ENCODE measurements around the gene RELN.

The RELN gene

GRCh38 chr7:103989785-103990767, 618 bp upstream of the RELN start:
- TF ChIP-seq CTCF (IDR thresholded peaks at IDR 0.05) = no peak

DNA sequence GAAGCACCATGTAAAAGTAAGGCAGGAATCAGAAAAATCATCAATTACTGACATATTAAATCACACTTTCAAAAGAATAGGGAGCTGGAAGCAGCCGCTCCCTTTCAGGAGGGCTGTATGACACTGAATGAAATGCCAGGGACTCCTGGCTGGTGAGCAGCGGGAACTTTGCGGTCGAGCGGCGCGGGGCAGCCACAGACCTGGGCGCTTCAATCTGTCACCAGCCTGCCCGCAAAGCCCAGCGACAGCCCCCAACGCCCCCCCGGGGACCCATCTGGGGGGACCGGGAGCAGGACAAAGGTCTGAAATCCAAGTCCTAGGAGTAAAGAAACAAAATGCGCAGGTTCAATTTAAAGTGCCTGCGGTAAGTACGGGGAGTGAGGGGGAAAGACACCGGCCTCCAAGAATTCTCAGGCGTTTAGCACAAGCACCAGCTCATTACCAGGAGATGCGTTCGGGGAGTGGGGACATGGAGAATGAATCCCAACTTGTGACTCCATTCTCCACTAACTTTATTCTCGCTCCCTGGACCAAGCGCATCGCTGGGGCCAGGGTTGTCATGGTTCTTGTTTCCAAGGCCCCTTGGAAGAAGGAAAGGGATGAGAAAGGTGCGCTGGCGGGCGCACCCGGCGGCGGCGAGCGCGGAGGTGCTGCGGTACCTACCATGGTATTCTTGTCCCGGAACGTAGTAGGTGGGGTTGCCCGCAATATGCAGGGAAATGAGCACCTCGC, 824 bp downstream of the RELN start:
- TF ChIP-seq CTCF (IDR thresholded peaks at IDR 0.05) = no peak

GRCh38 chr7:103987451-103987850, 2.0 kb downstream of the RELN start:
- TF ChIP-seq CTCF (IDR thresholded peaks at IDR 0.05) = no peak

- no peak for TF ChIP-seq CTCF (IDR thresholded peaks at IDR 0.05)
These were observed 3.8 kb downstream of the RELN start for GRCh38 chr7:103985565-103986126.

- TF ChIP-seq CTCF (IDR thresholded peaks at IDR 0.05) = no peak
These were observed 5.4 kb downstream of the RELN start for GRCh38 chr7:103984050-103984449.

GRCh38 chr7:103983201-103983977, 6.1 kb downstream of the RELN start:
- TF ChIP-seq CTCF (IDR thresholded peaks at IDR 0.05) = no peak

GRCh38 chr7:103981003-103981423, 8.4 kb downstream of the RELN start:
- TF ChIP-seq CTCF (IDR thresholded peaks at IDR 0.05) = no peak
